HG02870 (cell line): Measurements from ENCODE around the gene PBX3.
"Not testable (repeated sequence)": the region's sequence is repeated elsewhere in the genome, so short reads cannot be mapped to it uniquely, and the experiment has no call there.

Source experiments
- ATAC-seq: cut with Tn5 transposase; IDR thresholded peaks from one replicate; pipeline ENCODE4 v1.9.1; 2021; ENCODE audit warnings: mild to moderate bottlenecking, moderate library complexity; ENCODE audit not compliant: unreplicated experiment

Gene PBX3

DNA sequence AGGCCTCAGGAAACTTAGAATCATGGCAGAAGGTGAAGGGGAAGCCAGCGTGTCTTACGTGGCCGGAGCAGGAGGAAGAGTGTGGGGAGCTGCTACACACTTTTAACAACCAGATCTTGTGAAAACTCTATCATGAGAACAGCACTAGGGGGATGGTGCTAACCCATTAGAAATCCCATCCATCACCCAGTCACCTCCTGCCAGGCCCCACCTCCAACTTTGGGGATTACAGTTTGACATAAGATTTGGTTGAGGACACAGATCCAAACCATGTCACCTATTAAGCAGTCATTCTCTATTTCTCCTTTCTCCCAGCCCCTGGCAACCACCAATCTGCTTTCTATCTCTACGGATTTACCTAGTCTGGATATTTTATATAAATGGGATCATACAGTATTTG is 26.9 kb downstream of the PBX3 start:
- ATAC-seq: no peak

DNA sequence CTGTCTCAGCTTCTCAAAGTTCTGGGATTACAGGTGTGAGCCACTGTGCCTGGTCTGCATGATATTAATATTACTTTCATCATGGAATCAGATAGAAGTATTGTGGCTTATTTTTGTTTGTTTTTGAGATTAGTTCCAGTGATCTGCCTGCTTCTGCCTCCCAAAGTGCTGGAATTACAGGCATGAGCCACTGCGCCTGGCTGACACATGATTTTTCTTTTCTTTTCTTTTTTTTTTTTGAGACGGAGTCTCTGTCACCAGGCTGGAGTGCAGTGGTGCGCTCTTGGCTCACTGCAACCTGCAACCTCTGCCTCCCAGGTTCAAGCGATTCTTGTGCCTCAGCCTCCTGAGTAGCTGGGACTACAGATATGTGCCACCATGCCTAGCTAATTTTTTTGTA is 29.6 kb downstream of the PBX3 start:
- not testable (repeated sequence) for ATAC-seq

DNA sequence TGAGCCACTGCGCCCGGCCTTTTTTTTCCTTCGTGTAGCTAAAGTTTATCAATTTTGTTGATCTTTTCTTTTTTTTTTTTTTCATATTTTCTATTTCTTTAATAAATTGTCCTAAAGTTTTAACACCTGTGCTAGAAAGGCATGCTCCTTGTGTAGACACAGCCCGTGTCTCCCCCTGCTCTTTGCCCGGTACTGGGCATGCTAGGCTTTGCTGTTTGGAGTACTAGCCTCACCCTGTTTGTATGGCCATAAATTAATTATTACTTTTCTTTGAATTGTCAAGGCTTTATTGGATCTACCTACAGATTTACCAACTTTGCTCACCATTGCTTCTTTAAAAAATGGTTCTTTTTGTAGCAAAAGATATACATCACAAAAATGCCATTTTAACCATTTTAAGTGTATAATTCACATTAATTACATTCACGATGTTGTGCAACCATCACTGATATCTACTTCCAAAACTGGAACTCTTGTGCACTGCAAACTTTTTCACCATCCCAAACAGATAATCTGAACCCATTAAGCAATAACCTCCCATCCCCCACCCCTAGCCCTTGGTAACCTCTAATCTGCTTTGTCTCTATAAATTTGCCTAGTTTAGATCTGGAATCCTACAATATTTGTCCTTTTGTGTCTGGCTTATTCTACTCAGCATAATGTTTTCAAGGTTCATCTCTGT is 31.5 kb downstream of the PBX3 start:
- ATAC-seq: not testable (repeated sequence)

DNA sequence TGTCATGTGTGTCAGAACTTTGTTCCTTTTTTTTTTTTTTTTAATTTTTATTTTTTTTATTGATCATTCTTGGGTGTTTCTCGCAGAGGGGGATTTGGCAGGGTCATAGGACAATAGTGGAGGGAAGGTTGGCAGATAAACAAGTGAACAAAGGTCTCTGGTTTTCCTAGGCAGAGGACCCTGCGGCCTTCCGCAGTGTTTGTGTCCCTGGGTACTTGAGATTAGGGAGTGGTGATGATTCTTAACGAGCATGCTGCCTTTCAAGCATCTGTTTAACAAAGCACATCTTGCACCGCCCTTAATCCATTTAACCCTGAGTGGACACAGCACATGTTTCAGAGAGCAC is 32.0 kb downstream of the PBX3 start:
- not testable (repeated sequence) for ATAC-seq

DNA sequence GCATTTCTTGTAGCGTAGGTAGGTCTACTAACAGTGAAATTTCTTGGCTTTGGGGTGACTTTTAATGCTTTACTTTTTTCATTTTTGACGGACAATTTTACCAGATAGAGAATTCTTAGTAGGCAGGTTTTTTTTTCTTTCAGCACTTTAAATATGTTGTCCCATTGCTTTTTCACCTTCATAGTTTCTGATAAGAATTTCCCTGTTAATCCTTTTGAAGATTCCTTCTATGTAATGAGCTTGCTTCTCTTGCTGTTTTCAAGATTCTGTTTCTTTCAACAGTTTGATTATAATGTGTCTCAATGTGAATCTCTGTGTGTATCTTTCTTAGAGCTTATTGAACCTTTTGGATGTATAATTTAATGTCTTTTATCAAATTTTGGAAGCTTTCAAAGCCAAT is 35.5 kb downstream of the PBX3 start:
- no peak for ATAC-seq

DNA sequence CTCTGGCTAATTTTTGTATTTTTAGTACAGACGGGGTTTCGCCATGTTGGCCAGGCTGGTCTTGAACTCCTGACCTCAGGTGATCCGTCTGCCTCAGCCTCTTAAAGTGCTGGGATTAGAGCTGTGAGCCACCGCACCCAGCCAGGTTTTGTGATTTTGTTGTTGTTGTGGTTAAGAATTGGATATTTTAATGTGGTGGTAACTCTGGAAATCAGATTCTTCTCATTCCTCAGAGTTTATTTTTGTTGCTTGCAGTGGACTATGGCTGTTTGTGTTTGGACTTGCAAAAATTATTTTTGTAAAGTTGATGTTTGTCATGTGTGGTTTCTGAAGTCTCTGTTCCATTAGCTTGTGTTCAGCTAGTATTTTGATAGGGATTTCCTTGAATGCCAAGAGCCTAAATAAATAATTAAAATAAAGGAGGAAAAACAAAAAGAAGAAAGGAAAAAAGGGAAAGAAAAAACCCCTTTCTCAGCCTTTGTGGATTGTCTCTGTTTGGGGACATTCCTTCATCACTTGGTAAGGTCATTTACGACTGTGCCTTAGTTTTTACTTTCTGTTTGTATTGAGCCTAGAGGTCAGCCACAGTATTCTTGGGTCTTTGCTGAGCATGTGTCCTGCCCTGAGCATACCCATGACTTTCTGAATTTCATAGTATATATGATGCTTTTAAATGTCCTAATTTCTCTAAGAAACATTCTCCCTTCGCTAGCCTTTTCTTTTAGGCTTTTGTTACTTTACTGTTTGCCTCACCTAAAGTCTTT is 37.3 kb downstream of the PBX3 start:
- no peak for ATAC-seq

DNA sequence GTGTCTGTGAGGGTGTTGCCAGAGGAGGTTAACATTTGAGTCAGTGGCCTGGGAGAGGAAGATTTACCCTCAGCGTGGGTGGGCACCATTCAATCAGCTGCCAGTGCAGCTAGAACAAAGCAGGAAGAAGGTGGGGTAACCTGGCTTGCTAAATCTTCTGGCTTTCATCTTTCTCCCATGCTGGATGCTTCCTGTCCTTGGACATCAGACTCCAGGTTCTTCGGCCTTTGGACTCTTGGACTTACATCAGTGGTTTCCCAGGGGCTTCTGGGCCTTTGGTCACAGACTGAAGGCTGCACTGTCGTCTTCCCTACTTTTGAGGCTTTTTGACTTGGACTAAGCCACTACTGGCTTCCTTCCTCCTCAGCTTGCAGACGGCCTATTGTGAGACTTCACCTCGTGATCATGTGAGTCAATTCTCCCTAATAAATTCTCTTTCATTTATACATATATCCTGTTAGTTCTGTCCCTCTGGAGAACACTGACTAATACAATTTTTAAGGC is 38.1 kb downstream of the PBX3 start:
- no peak for ATAC-seq

DNA sequence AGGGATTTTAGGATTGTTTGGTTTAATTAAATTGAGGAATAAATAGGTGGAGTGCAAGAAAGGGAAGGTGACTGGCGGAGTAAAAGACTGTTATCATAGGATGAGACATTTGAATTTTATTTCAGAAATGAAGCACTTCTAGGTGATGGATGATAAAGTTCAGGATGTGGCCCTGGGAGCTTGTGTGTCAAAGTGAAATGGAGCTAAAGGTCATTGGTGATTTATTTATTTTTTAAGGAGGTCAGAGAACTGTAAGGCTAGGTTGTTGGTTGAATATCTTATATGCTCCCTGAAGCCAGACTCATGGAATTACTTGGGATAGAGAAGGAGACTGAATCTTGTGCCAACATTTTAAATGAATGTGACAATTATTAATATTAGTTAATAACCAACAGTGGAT is 40.5 kb downstream of the PBX3 start:
- no peak for ATAC-seq

DNA sequence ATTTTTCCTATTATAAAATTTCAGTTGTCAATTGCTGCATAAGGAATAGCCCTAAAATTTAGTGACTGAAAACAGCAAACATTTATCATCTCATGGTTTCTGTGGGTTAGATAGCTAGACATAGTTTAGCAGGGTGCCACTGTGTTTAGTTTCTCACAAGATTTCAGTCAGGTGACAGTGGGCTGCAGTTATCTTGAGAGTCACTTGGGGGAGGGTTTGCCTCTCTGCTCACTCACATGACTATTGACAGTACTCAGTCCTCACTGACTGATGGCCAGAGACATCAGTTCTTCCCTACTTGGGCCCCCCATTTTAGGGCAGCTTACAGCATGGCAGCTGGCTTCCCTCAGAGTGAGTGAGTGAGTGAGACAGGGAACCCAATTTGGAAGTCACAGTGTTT is 42.0 kb downstream of the PBX3 start:
- no peak for ATAC-seq

DNA sequence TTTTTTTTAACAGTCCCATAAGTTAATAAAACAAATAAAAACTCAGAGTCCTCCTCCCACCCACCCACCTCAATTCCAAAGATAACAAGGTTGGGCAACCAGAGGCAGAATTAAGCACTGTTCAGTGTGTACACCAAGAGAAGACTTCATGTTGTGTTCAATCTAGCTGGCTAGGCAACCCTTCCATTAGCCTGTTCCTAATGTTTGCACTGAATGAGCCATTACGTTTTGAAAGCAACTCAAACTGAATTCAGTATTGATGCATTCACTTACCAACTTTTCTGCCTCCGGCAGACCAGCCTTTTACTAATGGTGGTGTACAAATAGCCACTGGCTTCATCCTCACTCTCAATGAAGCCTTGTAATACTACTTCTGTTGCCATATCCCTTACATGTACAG is 47.5 kb downstream of the PBX3 start:
- ATAC-seq: no peak

DNA sequence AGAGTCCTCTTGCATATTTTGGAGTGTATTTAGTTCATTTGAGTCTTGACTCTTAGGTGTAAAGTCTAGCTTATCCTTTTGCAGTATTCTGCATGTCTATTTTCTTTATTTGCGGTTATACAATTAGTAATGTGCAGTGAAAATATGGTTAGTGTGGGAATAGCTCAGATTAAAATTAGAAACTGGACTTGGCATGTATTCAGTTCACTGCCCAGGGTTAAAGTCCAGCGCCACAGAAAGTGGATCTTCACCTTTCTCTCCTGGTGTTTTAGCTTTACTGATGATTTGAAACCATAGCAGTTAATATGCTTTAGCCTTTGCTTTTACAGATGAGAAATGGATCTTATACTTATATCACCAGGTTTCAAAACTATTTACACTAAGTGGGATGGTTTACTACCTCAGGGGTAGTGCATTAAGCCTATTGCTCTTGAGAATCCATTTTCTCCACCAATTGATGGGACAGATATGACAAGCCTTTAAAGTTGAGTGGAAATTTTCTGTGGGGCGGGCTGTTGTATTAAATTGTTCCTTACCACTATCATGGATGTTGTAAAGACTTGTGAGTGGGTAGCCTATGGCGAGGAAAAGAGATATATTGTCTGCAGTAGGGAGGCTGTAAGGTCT is 48.9 kb downstream of the PBX3 start:
- ATAC-seq: no peak

DNA sequence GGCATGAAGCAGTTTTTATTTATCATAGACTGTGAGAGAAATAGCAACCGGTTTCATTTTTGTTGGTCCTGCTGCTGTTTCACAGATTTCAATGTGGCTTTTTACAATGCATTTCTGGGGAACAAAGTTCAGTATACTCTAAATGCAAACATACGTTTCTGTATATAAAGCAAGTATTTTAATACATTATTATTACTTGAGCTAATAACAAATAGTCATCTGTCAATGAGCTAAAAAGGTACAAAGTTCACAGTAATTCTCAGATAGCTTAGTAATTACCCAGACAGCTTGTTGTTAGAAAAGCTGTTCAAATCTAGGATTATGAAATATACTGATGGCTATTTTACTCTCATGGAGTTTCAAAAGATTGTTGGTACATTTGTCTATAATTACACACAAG is 50.8 kb downstream of the PBX3 start:
- no peak for ATAC-seq

DNA sequence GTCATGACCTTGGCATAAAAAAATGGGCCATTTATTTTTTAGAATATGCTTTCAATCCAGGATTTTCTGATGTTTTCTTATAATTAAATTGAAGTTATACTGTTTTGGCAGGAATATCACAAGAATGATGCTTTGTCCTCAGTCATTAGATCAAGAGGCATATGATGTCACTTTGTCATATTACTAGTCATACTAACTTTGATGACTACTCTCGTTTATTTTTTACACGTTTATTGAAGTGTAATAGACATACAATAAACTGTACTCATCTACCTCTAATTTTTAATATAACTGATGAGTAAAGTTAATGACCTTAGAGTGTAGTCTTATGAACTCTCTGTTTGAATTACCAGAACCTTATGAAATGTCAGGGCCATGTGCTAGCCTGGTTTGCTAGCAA is 56.4 kb downstream of the PBX3 start:
- no peak for ATAC-seq

DNA sequence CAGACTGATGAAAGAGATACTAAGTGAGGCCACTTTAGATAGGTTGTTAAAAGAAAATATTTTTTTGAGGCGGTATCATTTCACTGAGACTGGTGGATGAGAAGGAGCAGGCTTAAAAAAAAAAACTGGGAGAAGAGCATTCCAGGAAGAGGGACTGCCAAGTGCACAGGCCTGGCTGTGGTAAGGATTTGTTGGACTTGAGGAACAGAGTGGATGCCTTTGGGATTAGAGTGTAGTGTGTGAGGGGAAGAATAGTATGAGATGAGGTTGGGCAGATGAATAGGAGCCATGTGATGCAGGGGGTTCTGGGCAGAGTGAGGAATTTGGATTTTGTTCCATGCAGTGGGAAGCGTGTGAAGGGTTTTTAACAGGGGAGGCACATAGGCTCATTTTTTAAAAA is 57.9 kb downstream of the PBX3 start:
- ATAC-seq: no peak

DNA sequence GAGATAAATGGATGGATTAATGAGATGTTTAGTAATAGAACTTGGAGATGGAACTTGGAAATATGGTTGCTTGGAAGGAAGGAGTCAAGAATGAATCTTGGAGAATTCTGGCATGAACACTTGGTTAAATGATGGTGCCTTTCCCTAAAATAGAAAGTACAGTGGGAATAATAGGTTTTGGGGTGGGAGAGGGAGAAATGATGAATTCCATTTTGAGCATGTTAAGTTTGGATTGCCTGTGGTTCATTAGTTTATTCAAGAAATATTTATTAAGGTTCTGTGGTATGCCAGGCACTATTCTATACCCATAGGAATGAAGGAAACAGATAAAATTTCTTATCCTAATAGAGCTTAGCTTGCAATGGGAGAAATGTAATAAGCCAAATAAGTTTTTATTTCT is 58.4 kb downstream of the PBX3 start:
- no peak for ATAC-seq

DNA sequence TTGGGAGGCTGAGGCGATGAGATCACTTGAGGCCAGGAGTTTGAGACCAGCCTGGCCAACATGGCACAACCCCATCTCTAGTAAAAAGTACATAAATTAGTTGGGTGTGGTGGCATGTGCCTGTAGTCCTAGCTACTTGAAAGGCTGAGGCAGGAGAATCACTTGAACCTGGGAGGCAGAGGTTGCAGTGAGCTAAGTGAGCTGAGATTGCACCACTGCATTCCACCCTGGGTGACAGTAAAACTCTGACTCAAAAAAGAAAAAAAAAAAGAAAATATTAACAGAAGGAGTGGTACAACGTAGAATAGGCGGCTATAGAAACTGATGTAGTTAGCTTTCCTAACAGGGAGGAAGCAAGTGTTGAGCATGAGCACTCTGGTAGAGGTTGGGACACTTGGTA is 59.9 kb downstream of the PBX3 start:
- ATAC-seq: no peak

DNA sequence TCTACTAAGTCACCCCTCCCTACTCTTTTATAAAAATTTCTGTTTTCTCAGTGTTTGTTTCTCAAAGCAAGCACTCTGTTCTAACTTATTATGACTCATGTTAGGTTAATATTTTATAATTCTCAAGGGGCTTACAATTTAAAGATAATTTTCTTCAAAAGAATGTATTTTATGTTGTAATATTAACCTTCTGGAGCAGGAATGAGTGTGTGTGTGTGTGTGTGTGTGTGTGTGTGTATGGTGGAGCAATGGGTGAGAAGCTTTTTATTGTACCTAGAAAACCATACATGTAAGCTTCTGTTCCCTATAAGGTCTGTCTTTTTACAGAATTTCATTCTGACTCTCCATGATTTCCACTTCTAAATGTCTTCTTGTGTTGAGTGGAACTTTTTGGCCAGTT is 63.0 kb downstream of the PBX3 start:
- ATAC-seq: no peak

DNA sequence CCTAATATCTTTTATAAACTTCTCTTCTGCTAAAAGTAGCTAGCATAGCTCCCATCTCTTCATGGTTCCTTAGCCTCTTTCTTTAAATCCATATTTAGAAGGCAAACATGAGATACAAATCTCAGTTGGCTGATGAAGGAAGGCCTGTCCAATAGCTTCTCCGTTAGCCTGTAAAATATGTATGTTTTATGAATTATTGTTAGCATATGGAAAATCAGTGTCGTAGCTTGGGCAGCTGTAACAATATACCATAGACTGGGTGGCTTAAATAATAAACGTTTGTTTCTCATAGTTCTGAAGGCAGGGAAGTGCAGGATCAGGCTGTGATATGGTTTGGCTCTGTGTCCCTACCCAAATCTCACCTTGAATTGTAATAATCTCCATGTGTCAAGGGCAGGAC is 63.8 kb downstream of the PBX3 start:
- ATAC-seq: no peak

DNA sequence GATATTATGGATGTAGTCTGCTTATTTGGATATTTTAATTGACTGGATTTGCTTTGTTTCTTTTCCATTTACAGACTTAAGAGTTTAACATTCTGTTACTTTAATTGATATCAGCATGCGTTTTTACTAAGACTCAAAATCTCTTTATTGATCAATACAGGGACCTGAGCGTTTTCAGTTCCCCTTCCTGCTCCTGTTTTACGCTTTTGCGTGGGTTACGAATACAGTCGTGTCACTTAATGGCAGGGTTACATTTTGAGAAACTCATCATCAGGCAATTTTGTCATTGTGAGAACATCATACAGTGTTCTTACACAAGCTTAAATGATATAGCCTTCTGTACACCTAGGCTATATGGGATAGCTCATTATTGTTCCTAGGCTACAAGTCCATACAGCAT is 65.2 kb downstream of the PBX3 start:
- ATAC-seq: no peak

DNA sequence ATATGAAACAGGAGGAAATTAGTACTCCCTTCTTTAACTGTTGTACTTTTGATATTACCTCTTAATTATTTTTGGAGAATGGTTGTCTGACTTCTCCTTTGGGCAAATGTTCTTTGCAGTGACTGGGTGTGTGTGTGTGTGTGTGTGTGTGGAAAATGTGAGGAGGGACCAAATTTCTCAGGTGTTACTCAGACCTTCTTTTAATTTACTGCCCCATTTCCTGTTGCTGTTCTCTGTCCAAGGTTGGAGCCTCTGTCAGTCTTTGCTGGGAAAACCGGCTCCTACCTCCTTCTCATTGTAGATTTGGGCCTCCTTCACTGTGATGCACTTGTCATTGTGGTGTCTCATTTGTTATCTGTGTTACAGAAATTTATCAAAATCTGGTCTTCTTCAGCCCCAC is 68.4 kb downstream of the PBX3 start:
- ATAC-seq: no peak

DNA sequence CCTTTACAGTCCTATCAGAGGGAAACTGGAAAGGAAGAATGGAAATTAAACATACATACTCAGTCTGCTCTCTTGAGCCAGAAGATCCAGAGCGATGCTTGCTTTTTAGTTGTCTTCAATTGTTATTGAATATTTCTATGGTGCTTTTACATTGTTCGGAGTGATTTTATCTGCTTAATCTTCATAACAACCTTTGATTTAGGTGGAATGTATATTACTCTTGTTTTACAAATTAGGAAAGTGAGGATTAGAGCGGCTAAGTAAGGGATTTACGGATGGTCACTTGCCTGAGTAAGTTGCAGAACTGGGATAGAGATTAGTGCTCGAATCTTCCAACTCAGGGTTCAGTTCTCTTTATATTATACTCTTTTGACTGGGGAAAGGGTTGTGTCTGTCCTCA is 69.1 kb downstream of the PBX3 start:
- no peak for ATAC-seq

DNA sequence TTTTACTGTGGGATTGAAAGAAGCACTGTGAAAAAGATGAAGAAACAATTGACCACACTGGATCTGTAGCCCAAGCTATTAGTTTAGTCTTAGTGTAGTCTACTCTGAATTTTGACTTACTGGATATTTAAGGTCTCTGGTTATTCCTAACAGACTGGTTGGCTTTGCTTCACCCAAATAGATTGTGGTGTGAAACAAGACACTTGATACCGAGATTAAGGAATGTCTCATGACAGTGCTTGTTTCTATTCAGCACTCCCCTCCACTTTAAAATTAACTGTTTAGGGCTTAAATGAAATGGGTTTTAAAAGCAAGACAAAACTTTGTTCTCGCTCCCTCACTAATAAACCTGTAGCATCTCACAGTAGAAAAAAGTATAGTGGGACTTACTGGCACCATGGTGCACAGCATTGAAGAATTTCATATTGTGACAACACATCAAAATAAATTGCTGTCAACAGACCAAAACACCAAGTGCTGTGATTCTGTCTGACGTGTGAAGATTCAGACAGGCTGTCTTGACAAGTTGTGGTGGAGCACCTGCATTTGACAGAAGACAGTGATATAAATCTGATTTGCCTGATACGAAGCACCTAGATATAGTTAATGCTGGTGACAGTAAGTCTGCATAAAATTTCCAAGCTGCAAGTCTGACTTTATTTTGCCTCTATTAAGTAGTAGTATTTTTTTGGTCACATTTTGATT is 73.1 kb downstream of the PBX3 start:
- no peak for ATAC-seq
